Fibroblast of mammary gland (primary cell): ENCODE data around the gene GH1.
"Not testable (repeated sequence)": the region's sequence is repeated elsewhere in the genome, so short reads cannot be mapped to it uniquely, and the experiment has no call there.

Experiments
- DNase-seq: peaks from one replicate; pipeline ENCODE4 v3.0.0-alpha.2; 2010; ENCODE audit warnings: low read depth
- H3K4me3 ChIP-seq: 2 replicates; pipeline ENCODE4 v1.5.1; 2011; ENCODE audit warnings: low read depth, mild to moderate bottlenecking, low read length, moderate library complexity; ENCODE audit not compliant: control insufficient read depth
- TF ChIP-seq, protein P1 (sequence below): conservative IDR thresholded peaks from 2 replicates; pipeline ENCODE4 v1.5.1; 2011; ENCODE audit warnings: low read depth, low read length, inconsistent platforms; ENCODE audit not compliant: control insufficient read depth, insufficient read depth

Gene GH1

DNA sequence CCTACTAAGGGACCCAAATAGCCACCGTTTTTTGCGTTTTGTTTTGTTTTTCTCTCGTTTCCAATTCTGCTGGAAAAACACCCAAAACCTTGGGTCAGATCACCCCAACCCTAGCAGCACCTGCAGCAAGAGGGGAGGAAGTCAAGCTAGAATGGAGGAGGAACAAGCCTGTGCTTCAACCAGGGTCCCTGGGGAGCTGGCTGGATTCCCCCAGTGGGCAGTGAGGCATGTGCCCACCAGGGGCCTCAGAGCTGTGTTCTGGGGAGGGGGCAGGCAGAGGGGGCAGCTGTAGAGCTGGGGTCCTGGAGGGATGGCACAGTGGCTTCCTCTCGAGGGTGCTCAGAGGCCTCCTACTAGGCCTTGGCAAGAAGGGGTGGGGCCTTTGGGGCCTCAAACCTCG lies 7.0 kb upstream of the GH1 start:
- DNase-seq = no peak
- no peak overlapping the region for H3K4me3 ChIP-seq
- TF ChIP-seq, protein P1, sequence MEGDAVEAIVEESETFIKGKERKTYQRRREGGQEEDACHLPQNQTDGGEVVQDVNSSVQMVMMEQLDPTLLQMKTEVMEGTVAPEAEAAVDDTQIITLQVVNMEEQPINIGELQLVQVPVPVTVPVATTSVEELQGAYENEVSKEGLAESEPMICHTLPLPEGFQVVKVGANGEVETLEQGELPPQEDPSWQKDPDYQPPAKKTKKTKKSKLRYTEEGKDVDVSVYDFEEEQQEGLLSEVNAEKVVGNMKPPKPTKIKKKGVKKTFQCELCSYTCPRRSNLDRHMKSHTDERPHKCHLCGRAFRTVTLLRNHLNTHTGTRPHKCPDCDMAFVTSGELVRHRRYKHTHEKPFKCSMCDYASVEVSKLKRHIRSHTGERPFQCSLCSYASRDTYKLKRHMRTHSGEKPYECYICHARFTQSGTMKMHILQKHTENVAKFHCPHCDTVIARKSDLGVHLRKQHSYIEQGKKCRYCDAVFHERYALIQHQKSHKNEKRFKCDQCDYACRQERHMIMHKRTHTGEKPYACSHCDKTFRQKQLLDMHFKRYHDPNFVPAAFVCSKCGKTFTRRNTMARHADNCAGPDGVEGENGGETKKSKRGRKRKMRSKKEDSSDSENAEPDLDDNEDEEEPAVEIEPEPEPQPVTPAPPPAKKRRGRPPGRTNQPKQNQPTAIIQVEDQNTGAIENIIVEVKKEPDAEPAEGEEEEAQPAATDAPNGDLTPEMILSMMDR = no peak

DNA sequence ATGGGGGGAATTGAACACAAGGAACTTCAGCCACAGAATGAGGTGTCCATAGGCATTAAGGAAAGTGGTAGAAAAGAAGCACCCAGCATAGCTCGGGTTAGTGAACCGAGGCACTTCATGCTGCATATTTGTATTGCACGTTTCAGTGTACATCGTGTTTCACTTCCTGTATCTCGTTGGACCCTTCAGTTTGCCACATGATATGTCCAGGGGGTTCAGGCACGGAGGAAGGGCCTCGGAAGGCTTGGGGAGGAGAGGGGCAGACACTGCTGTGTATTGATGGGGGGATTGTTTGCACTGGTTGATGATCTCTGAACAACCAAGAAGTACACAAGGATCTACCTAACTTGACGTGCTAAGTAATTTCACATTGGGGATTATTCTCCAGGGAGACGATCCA lies 3.8 kb upstream of the GH1 start:
- DNase-seq, H3K4me3 ChIP-seq: not testable (repeated sequence)

DNA sequence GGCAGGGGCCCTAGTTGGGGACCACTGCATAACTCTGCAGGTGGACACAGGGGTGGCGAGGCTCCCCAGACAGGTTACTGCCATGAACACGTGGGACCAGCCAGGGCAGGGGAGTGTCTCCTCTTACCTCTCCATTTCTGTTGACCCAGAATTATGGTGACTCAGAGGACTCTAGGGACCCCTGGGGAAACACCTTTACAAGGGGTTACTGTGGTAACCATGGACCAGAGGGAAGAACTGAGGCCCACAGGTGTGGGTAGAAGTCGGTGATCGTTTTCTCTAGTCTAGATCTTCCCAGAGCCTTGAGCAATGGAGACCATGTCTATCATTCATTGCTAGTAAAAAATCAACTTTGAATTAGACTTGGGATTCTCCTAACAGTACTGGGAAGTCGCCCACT lies 2.1 kb upstream of the GH1 start:
- not testable (repeated sequence) for DNase-seq, H3K4me3 ChIP-seq

DNA sequence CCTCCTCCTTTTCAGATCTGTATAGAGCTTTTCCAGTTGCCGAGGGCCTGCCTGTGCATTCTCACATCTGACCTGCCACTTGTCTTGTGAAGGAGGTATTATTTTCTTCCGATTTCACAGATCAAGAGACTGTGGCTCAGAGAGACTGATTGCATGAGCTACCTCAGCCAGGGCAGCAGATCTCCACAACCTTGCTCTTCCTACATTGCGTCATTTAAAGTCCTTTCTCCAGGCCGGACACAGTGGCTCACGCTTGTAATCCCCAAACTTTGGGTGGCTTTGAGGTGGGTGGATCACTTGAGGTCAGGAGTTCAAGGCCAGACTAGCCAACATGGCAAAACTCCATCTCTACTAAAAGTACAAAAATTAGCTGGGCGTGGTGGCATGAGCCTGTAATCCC lies 1.4 kb upstream of the GH1 start:
- not testable (repeated sequence) for H3K4me3 ChIP-seq, DNase-seq

DNA sequence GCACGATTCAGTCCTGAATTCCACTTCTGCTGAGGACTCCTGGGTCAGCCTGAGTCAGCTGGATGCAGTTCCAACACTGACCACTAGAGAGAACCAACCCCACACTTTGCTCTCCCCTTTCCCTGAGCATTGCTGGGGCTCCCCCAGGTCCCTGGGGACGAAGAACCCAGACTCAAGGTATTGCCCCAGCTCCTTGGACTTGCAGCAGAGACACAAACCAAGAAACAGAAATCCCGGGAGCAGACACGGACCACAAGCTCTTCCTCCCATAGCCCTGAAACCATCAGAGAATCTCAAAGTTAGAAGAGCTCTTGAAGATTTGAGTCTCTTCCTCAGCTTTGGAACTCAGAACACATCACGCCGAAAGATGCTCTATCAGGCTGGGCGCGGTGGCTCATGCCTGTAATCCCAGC lies 678 bp upstream of the GH1 start:
- TF ChIP-seq, protein P1 = peak; percentile 87
- no peak overlapping the region for H3K4me3 ChIP-seq
- peak; percentile 51 for DNase-seq

DNA sequence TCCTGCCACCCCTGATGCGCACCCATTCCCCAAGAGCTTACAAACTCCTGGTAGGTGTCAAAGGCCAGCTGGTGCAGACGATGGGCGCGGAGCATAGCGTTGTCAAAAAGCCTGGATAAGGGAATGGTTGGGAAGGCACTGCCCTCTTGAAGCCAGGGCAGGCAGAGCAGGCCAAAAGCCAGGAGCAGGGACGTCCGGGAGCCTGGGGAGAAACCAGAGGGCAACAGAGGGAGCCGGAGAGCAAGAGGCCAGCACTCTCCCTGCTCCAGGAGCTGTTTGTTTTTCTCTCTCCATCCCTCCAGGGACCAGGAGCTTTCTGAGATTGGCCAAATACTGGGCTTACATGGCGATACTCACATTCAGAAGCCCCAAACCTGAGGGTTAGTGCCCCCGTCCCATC lies 334 bp downstream of the GH1 start:
- TF ChIP-seq, protein P1 = no peak
- H3K4me3 ChIP-seq = no peak overlapping the region
- DNase-seq = no peak

DNA sequence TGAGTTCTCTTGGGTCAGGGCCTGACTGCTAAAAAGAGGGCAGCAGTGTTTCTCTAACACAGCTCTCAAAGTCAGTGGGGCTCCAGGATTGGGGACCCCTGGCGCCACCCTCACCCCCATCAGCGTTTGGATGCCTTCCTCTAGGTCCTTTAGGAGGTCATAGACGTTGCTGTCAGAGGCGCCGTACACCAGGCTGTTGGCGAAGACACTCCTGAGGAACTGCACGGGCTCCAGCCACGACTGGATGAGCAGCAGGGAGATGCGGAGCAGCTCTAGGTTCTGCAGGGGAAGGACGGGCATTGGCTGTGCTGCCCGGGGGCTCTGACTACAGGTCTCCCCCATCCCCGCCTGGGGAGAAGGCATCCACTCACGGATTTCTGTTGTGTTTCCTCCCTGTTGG lies 993 bp downstream of the GH1 start:
- H3K4me3 ChIP-seq = no peak overlapping the region
- TF ChIP-seq, protein P1 = no peak
- DNase-seq = no peak

DNA sequence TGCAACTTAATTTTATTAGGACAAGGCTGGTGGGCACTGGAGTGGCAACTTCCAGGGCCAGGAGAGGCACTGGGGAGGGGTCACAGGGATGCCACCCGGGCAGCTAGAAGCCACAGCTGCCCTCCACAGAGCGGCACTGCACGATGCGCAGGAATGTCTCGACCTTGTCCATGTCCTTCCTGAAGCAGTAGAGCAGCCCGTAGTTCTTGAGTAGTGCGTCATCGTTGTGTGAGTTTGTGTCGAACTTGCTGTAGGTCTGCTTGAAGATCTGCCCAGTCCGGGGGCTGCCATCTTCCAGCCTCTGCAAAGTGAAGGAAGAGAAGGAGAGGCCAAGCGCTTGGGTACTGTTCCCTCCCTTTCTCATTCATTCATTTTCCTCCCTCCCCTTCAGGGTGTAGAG lies 1.4 kb downstream of the GH1 start:
- not testable (repeated sequence) for DNase-seq, H3K4me3 ChIP-seq

DNA sequence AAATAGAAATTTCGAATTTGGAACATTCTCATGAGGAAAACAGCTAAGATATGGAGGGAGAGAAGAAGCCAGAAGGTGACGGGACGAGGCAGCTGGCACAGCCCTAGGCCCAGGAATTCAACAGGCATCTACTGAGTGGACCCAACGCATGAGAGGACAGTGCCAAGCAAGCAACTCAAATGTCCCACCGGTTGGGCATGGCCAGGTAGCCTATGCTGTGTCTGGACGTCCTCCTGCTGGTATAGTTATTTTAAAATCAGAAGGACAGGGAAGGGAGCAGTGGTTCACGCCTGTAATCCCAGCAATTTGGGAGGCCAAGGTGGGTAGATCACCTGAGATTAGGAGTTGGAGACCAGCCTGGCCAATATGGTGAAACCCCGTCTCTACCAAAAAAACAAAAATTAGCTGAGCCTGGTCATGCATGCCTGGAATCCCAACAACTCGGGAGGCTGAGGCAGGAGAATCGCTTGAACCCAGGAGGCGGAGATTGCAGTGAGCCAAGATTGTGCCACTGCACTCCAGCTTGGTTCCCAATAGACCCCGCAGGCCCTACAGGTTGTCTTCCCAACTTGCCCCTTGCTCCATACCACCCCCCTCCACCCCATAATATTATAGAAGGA lies 2.0 kb downstream of the GH1 start:
- no peak overlapping the region for H3K4me3 ChIP-seq
- no peak for DNase-seq
- TF ChIP-seq, protein P1 = no peak

DNA sequence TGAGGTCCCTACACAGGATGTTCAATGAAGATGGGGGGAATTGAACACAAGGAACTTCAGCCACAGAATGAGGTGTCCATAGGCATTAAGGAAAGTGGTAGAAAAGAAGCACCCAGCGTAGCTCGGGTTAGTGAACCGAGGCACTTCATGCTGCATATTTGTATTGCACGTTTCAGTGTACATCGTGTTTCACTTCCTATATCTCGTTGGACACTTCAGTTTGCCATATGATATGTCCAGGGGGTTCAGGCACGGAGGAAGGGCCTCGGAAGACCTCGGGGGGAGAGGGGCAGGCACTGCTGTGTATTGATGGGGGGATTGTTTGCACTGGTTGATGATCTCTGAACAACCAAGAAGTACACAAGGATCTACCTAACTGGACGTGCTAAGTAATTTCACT lies 2.9 kb downstream of the GH1 start:
- H3K4me3 ChIP-seq, DNase-seq: not testable (repeated sequence)
